Fibroblast of lung (primary cell): ENCODE data around the gene EFCAB8. TPM values are rescaled to one million over a fixed set of nuclear protein-coding genes. Genes with fewer than 3 reads are reported as not detected.

Experiments used
- DNase-seq, 2 donors: peaks; one replicate each; pipeline versions ENCODE4 v3.0.0 to v3.0.0-alpha.2; 2010; ENCODE audit warnings: low read depth in 2 of 2
- H2AFZ ChIP-seq: 2 replicates; pipeline ENCODE4 v1.5.1; 2012; ENCODE audit warnings: low read length, control low read depth, inconsistent platforms
- H3K27ac ChIP-seq: 2 replicates; pipeline ENCODE4 v1.5.1; 2011; ENCODE audit warnings: low read length, control low read depth; ENCODE audit not compliant: insufficient read depth
- H3K27me3 ChIP-seq: 2 replicates; pipeline ENCODE4 v1.5.1; 2011; ENCODE audit warnings: mild to moderate bottlenecking, low read length; ENCODE audit not compliant: control insufficient read depth, insufficient read depth
- H3K36me3 ChIP-seq: 2 replicates; pipeline ENCODE4 v1.5.1; 2011; ENCODE audit warnings: low read length; ENCODE audit not compliant: control insufficient read depth, insufficient read depth
- H3K4me1 ChIP-seq: 2 replicates; pipeline ENCODE4 v1.5.1; 2011; ENCODE audit warnings: low read length; ENCODE audit not compliant: control insufficient read depth, insufficient read depth; ENCODE audit errors: extremely low read depth
- H3K4me2 ChIP-seq: 2 replicates; pipeline ENCODE4 v1.5.1; 2011; ENCODE audit warnings: low read length, control low read depth; ENCODE audit not compliant: insufficient read depth; ENCODE audit errors: extremely low read depth
- H3K4me3 ChIP-seq, 4 experiments: fragments of 200-600 bp in 1 of 4; sonication (generic) in 1 of 4; replicated peaks in 1 of 4; 2 replicates each; pipeline ENCODE4 v1.5.1; 2011 to 2016; ENCODE audit warnings: low read length in 4 of 4, low read depth in 3 of 4, mild to moderate bottlenecking in 3 of 4, control low read depth in 2 of 4, inconsistent platforms in 1 of 4, mixed read lengths in 1 of 4; ENCODE audit not compliant: insufficient read depth in 1 of 4; ENCODE audit errors: control extremely low read depth in 1 of 4
- H3K79me2 ChIP-seq: 2 replicates; pipeline ENCODE4 v1.5.1; 2012; ENCODE audit warnings: mild to moderate bottlenecking, low read length, inconsistent platforms; ENCODE audit not compliant: control insufficient read depth, insufficient read depth
- H3K9ac ChIP-seq: 2 replicates; pipeline ENCODE4 v1.5.1; 2011; ENCODE audit warnings: mild to moderate bottlenecking, low read length, control low read depth; ENCODE audit not compliant: insufficient read depth
- H3K9me3 ChIP-seq: 2 replicates; pipeline ENCODE4 v1.5.1; 2012; ENCODE audit warnings: low read depth, low read length; ENCODE audit not compliant: control insufficient read depth, insufficient read depth
- H4K20me1 ChIP-seq: 2 replicates; pipeline ENCODE4 v1.5.1; 2011; ENCODE audit warnings: low read length; ENCODE audit not compliant: control insufficient read depth, insufficient read depth; ENCODE audit errors: extremely low read depth
- CTCF ChIP-seq, 2 donors: IDR thresholded peaks in 1 of 2; conservative IDR thresholded peaks in 1 of 2; 1 replicate in 1 of 2; 2 replicates in 1 of 2; pipeline ENCODE4 v1.5.1; 2011 to 2012; ENCODE audit warnings: low read length in 2 of 2, control low read depth in 1 of 2, inconsistent platforms in 1 of 2, low read depth in 1 of 2, mild to moderate bottlenecking in 1 of 2
- EZH2 ChIP-seq: IDR thresholded peaks from 2 replicates; pipeline ENCODE4 v1.5.1; 2012; ENCODE audit warnings: low read length, control low read depth, mild to moderate bottlenecking; ENCODE audit errors: missing control alignments
- polyA plus RNA-seq, 2 donors: library from polyadenylated mRNA; depleted of rRNA in 1 of 2; stranded (reverse) in 1 of 2; unstranded in 1 of 2; fragments of >200 nt; gene quantifications; 2 replicates each; pipeline ENCODE4 v1.2.1, GENCODE V29; 2011 to 2012; ENCODE audit warnings: missing spikeins in 1 of 2
- total RNA-seq: library from RNA; depleted of rRNA; stranded (reverse); fragments of >200 nt; gene quantifications from 2 replicates; pipeline ENCODE4 v1.2.1, GENCODE V29; 2014

The EFCAB8 gene
- total and polyA plus RNA-seq, 2 donors (not counting 1 experiment from before 2014, with no cell fraction given) = under 0.01 TPM; not detected in 1

- Histone ChIP-seq H3K9me3 (no peaks in the 10 kb centered on the region), H3K27ac (no peak overlapping the region), H4K20me1 (peaks cover 2% of the 10 kb centered on the region), H3K9ac (no peak overlapping the region), H3K36me3 (peaks cover 13% of the 10 kb centered on the region), H3K4me2 (no peak overlapping the region), H3K4me3 (no peak overlapping the region), H3K4me1 (no peaks in the 10 kb centered on the region), H3K27me3 (no peaks in the 10 kb centered on the region), H2AFZ (no peak overlapping the region), H3K79me2 (peaks cover 41% of the 10 kb centered on the region)
- DNase-seq = no peak
- TF ChIP-seq EZH2 (no peak), CTCF (conservative IDR thresholded peaks at IDR 0.05 in 1 of 2, IDR thresholded peaks at IDR 0.05 in 1 of 2; ENCODE audit: low read depth in 1 of 2, low read length in 2 of 2) (no peak)
Observed at GRCh38 chr20:32841174-32841573, 17.5 kb upstream of the EFCAB8 start.

GRCh38 chr20:32841632-32842031, 17.1 kb upstream of the EFCAB8 start:
- Histone ChIP-seq H3K27me3 (no peaks in the 10 kb centered on the region), H3K4me3 (no peak overlapping the region), H3K4me2 (no peak overlapping the region), H3K79me2 (peaks cover 40% of the 10 kb centered on the region), H3K27ac (no peak overlapping the region), H2AFZ (no peak overlapping the region), H3K9me3 (no peaks in the 10 kb centered on the region), H3K36me3 (peaks cover 13% of the 10 kb centered on the region), H4K20me1 (peaks cover 2% of the 10 kb centered on the region), H3K4me1 (no peaks in the 10 kb centered on the region), H3K9ac (no peak overlapping the region)
- no peak for TF ChIP-seq CTCF (conservative IDR thresholded peaks at IDR 0.05 in 1 of 2, IDR thresholded peaks at IDR 0.05 in 1 of 2; ENCODE audit: low read depth in 1 of 2, low read length in 2 of 2)
- TF ChIP-seq EZH2 = no peak
- no peak for DNase-seq

- Histone ChIP-seq H3K27me3 (no peaks in the 10 kb centered on the region), H3K4me1 (no peaks in the 10 kb centered on the region), H3K9ac (no peak overlapping the region), H3K27ac (no peak overlapping the region), H3K36me3 (peaks cover 16% of the 10 kb centered on the region), H3K79me2 (peaks cover 40% of the 10 kb centered on the region), H2AFZ (no peak overlapping the region), H4K20me1 (peaks cover 2% of the 10 kb centered on the region), H3K4me3 (no peak overlapping the region), H3K4me2 (no peak overlapping the region), H3K9me3 (no peaks in the 10 kb centered on the region)
- TF ChIP-seq CTCF (conservative IDR thresholded peaks at IDR 0.05 in 1 of 2, IDR thresholded peaks at IDR 0.05 in 1 of 2; ENCODE audit: low read depth in 1 of 2, low read length in 2 of 2) = no peak
- no peak for TF ChIP-seq EZH2
- no peak for DNase-seq
Observed at GRCh38 chr20:32842688-32843524, 15.8 kb upstream of the EFCAB8 start.
